ENCODE data around the gene BAIAP2.

BAIAP2 gene

GRCh38 chr17:81130385-81131361, 95.7 kb downstream of the BAIAP2 start:
- Histone ChIP-seq H3K27ac (no peak overlapping the region), H3K27me3 (no peaks in the 10 kb centered on the region), H3K36me3 (peaks cover 100% of the 10 kb centered on the region), H3K4me3 (ENCODE audit: low read depth in 1 of 2, low read length in 1 of 2) (no peak overlapping the region), H3K9me3 (no peaks in the 10 kb centered on the region), H3K4me1 (ENCODE audit: control insufficient read depth in 1 of 2, insufficient read depth in 1 of 2, low read depth in 1 of 2, low read length in 1 of 2) (no peaks in the 10 kb centered on the region)
- no peak for TF ChIP-seq CTCF (IDR thresholded peaks at IDR 0.05)

GRCh38 chr17:81131486-81132196, 96.7 kb downstream of the BAIAP2 start:
- TF ChIP-seq CTCF (IDR thresholded peaks at IDR 0.05), result no peak
- H3K27me3 ChIP-seq, result no peaks in the 10 kb centered on the region
- H3K4me1 ChIP-seq (ENCODE audit: control insufficient read depth in 1 of 2, insufficient read depth in 1 of 2, low read depth in 1 of 2, low read length in 1 of 2), result no peaks in the 10 kb centered on the region
- peaks cover 97% of the 10 kb centered on the region for H3K36me3 ChIP-seq
- no peak overlapping the region for H3K27ac ChIP-seq
- H3K9me3 ChIP-seq, result no peaks in the 10 kb centered on the region
- H3K4me3 ChIP-seq (ENCODE audit: low read depth in 1 of 2, low read length in 1 of 2), result no peak overlapping the region

- H3K4me1 ChIP-seq (ENCODE audit: control insufficient read depth in 1 of 2, insufficient read depth in 1 of 2, low read depth in 1 of 2, low read length in 1 of 2), result no peaks in the 10 kb centered on the region
- H3K36me3 ChIP-seq, result peaks cover 92% of the 10 kb centered on the region
- no peaks in the 10 kb centered on the region for H3K9me3 ChIP-seq
- no peak overlapping the region for H3K27ac ChIP-seq
- H3K4me3 ChIP-seq (ENCODE audit: low read depth in 1 of 2, low read length in 1 of 2), result no peak overlapping the region
- TF ChIP-seq CTCF (IDR thresholded peaks at IDR 0.05), result no peak
- no peaks in the 10 kb centered on the region for H3K27me3 ChIP-seq
Observed at GRCh38 chr17:81132197-81132540, 97.2 kb downstream of the BAIAP2 start.

GRCh38 chr17:81132770-81133723, 98.1 kb downstream of the BAIAP2 start:
- TF ChIP-seq CTCF (IDR thresholded peaks at IDR 0.05), result no peak
- Histone ChIP-seq H3K27ac (no peak overlapping the region), H3K36me3 (peaks cover 84% of the 10 kb centered on the region), H3K4me3 (ENCODE audit: low read depth in 1 of 2, low read length in 1 of 2) (no peak overlapping the region), H3K9me3 (no peaks in the 10 kb centered on the region), H3K27me3 (no peaks in the 10 kb centered on the region), H3K4me1 (ENCODE audit: control insufficient read depth in 1 of 2, insufficient read depth in 1 of 2, low read depth in 1 of 2, low read length in 1 of 2) (no peaks in the 10 kb centered on the region)
